BE2C (cell line): Measurements from ENCODE around the gene ZBTB24.

Experiments
- DNase-seq: peaks from one replicate; pipeline ENCODE4 v3.0.0-alpha.2; 2020
- H3K27me3 ChIP-seq: fragments of 250-450 bp; sonication (Bioruptor Pico); 2 replicates; pipeline ENCODE4 v1.5.1; 2020; ENCODE audit warnings: mild to moderate bottlenecking
- H3K36me3 ChIP-seq: fragments of 250-450 bp; sonication (Bioruptor Pico); 2 replicates; pipeline ENCODE4 v1.5.1; 2020; ENCODE audit warnings: mild to moderate bottlenecking
- H3K4me1 ChIP-seq: fragments of 250-450 bp; sonication (Bioruptor Pico); 2 replicates; pipeline ENCODE4 v1.5.1; 2020
- H3K4me3 ChIP-seq: 2 replicates; pipeline ENCODE4 v1.5.1; 2011; ENCODE audit warnings: low read depth, low read length
- H3K9me3 ChIP-seq: fragments of 250-450 bp; sonication (Bioruptor Pico); 2 replicates; pipeline ENCODE4 v1.5.1; 2020
- CTCF ChIP-seq: IDR thresholded peaks from 2 replicates; pipeline ENCODE4 v1.5.1; 2012; ENCODE audit warnings: mild to moderate bottlenecking, low read depth, low read length

The ZBTB24 gene

GRCh38 chr6:109513571-109514071 lies 30.6 kb upstream of the ZBTB24 start:
- H3K36me3 ChIP-seq: no peaks in the 10 kb centered on the region
- no peak for DNase-seq
- H3K27me3 ChIP-seq: peaks cover 11% of the 10 kb centered on the region
- H3K9me3 ChIP-seq: no peaks in the 10 kb centered on the region
- no peaks in the 10 kb centered on the region for H3K4me1 ChIP-seq
- TF ChIP-seq CTCF: no peak
- H3K4me3 ChIP-seq: no peak overlapping the region

- TF ChIP-seq CTCF: no peak
- DNase-seq: no peak
- Histone ChIP-seq H3K36me3 (no peaks in the 10 kb centered on the region), H3K4me3 (no peak overlapping the region), H3K27me3 (peaks cover 11% of the 10 kb centered on the region), H3K9me3 (no peaks in the 10 kb centered on the region), H3K4me1 (no peaks in the 10 kb centered on the region)
Measured at GRCh38 chr6:109512271-109512817, 29.3 kb upstream of the ZBTB24 start.

GRCh38 chr6:109511832-109512231 lies 28.8 kb upstream of the ZBTB24 start:
- DNase-seq: no peak
- Histone ChIP-seq H3K9me3 (no peaks in the 10 kb centered on the region), H3K4me3 (no peak overlapping the region), H3K36me3 (no peaks in the 10 kb centered on the region), H3K27me3 (peaks cover 10% of the 10 kb centered on the region), H3K4me1 (no peaks in the 10 kb centered on the region)
- no peak for TF ChIP-seq CTCF

- H3K4me1 ChIP-seq: no peaks in the 10 kb centered on the region
- DNase-seq: no peak
- no peaks in the 10 kb centered on the region for H3K36me3 ChIP-seq
- no peaks in the 10 kb centered on the region for H3K9me3 ChIP-seq
- peaks cover 8% of the 10 kb centered on the region; the same call in 1 of the 2 replicates for H3K27me3 ChIP-seq
- TF ChIP-seq CTCF: no peak
- H3K4me3 ChIP-seq: no peak overlapping the region
Measured at GRCh38 chr6:109510358-109510757, 27.3 kb upstream of the ZBTB24 start.

GRCh38 chr6:109508166-109508860 lies 25.3 kb upstream of the ZBTB24 start:
- TF ChIP-seq CTCF: no peak

GRCh38 chr6:109507490-109508072 lies 24.6 kb upstream of the ZBTB24 start:
- Histone ChIP-seq H3K27me3 (peaks cover 12% of the 10 kb centered on the region; the same call in 1 of the 2 replicates), H3K4me1 (no peaks in the 10 kb centered on the region), H3K36me3 (no peaks in the 10 kb centered on the region), H3K4me3 (no peak overlapping the region), H3K9me3 (no peaks in the 10 kb centered on the region)
- no peak for TF ChIP-seq CTCF
- no peak for DNase-seq

More at GRCh38 chr6:109508166-109508860, 25.3 kb upstream of the ZBTB24 start:
- no peak for DNase-seq
- Histone ChIP-seq H3K4me3 (no peak overlapping the region), H3K27me3 (peaks cover 12% of the 10 kb centered on the region; the same call in 1 of the 2 replicates), H3K36me3 (no peaks in the 10 kb centered on the region), H3K4me1 (no peaks in the 10 kb centered on the region), H3K9me3 (no peaks in the 10 kb centered on the region)
